ENCODE measurements around the gene MAST4. TPM values are rescaled to one million over a fixed set of nuclear protein-coding genes. Genes with fewer than 3 reads are reported as not detected.

Gene MAST4
- total and polyA plus RNA-seq, 2 of the 13 experiments (the other 11 are each of a cell fraction or from before 2014, with no cell fraction given) = 3.4 to 3.7 TPM

DNA sequence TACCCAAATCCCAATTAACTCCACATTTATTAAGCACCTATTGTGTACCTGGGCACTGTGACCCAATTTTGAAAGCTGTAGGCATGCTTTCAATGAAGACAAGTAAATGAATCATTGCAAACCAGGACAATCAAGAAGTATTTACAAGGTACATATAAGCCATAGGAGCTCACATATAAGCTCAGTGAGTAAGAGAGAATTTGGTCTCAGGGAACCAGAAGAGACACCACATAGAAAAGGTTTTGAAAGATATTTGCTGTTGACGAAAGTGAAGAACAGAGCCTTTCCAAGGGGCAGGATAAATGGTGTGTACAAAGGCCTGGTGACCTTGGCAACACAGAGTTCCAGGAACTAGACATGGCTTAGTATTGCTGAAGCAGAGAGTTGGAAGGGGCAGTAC lies 412.8 kb downstream of the MAST4 start (continued):
- TF ChIP-seq CAMTA2 (CRISPR knock-in tag; IDR thresholded peaks at IDR 0.05; ENCODE audit: borderline replicate concordance) (no peak), CCDC6 (CRISPR knock-in tag; IDR thresholded peaks at IDR 0.05) (no peak), ZNF501 (CRISPR knock-in tag; IDR thresholded peaks at IDR 0.05) (no peak), GABPB1 (CRISPR knock-in tag; IDR thresholded peaks at IDR 0.05) (no peak), ELF1 (CRISPR knock-in tag; IDR thresholded peaks at IDR 0.05) (no peak), RFX3 (CRISPR knock-in tag; IDR thresholded peaks at IDR 0.05) (peak; percentile 60; the same call in 1 of the 2 replicates), ZNF773 (CRISPR knock-in tag; IDR thresholded peaks at IDR 0.05; ENCODE audit: borderline replicate concordance) (no peak), SNAPC4 (CRISPR knock-in tag; IDR thresholded peaks at IDR 0.05) (no peak), ZKSCAN8 (CRISPR knock-in tag; IDR thresholded peaks at IDR 0.05; ENCODE audit: borderline replicate concordance) (peak; percentile 95), TP53 (CRISPR knock-in tag; conservative IDR thresholded peaks at IDR 0.05) (no peak), HNRNPUL1 (IDR thresholded peaks at IDR 0.05; ENCODE audit: low read depth, low read length) (no peak), LCORL (IDR thresholded peaks at IDR 0.05) (no peak), LCORL (CRISPR knock-in tag; IDR thresholded peaks at IDR 0.05) (no peak), PHF21A (CRISPR knock-in tag; IDR thresholded peaks at IDR 0.05) (no peak), KMT2B (CRISPR knock-in tag; IDR thresholded peaks at IDR 0.05) (no peak), ZNF558 (CRISPR knock-in tag; IDR thresholded peaks at IDR 0.05; ENCODE audit: borderline replicate concordance) (no peak), ETV5 (CRISPR knock-in tag; IDR thresholded peaks at IDR 0.05; ENCODE audit: borderline replicate concordance) (peak; percentile 16; the same call in 1 of the 2 replicates), XBP1 (CRISPR knock-in tag; IDR thresholded peaks at IDR 0.05) (no peak), REL (CRISPR knock-in tag; conservative IDR thresholded peaks at IDR 0.05) (no peak), MLLT10 (CRISPR knock-in tag; IDR thresholded peaks at IDR 0.05) (no peak), ZNF607 (CRISPR knock-in tag; IDR thresholded peaks at IDR 0.05; ENCODE audit: borderline replicate concordance) (no peak), ATM (IDR thresholded peaks at IDR 0.05; ENCODE audit: borderline replicate concordance) (no peak), NPAS2 (CRISPR knock-in tag; IDR thresholded peaks at IDR 0.05; ENCODE audit: borderline replicate concordance) (no peak), PAX8 (CRISPR knock-in tag; IDR thresholded peaks at IDR 0.05; ENCODE audit: borderline replicate concordance) (no peak)
- TF ChIP-seq, protein P1, sequence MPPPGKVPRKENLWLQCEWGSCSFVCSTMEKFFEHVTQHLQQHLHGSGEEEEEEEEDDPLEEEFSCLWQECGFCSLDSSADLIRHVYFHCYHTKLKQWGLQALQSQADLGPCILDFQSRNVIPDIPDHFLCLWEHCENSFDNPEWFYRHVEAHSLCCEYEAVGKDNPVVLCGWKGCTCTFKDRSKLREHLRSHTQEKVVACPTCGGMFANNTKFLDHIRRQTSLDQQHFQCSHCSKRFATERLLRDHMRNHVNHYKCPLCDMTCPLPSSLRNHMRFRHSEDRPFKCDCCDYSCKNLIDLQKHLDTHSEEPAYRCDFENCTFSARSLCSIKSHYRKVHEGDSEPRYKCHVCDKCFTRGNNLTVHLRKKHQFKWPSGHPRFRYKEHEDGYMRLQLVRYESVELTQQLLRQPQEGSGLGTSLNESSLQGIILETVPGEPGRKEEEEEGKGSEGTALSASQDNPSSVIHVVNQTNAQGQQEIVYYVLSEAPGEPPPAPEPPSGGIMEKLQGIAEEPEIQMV (CRISPR knock-in tag; IDR thresholded peaks at IDR 0.05; ENCODE audit: low read depth) = no peak
- TF ChIP-seq, protein P2, sequence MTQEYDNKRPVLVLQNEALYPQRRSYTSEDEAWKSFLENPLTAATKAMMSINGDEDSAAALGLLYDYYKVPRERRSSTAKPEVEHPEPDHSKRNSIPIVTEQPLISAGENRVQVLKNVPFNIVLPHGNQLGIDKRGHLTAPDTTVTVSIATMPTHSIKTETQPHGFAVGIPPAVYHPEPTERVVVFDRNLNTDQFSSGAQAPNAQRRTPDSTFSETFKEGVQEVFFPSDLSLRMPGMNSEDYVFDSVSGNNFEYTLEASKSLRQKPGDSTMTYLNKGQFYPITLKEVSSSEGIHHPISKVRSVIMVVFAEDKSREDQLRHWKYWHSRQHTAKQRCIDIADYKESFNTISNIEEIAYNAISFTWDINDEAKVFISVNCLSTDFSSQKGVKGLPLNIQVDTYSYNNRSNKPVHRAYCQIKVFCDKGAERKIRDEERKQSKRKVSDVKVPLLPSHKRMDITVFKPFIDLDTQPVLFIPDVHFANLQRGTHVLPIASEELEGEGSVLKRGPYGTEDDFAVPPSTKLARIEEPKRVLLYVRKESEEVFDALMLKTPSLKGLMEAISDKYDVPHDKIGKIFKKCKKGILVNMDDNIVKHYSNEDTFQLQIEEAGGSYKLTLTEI (CRISPR knock-in tag; conservative IDR thresholded peaks at IDR 0.05) = no peak

Measured in HepG2 (cell line).